NB4 (cell line): Measurements from ENCODE around the gene NKIRAS1.

ENCODE experiments used
- DNase-seq: peaks from one replicate; pipeline ENCODE4 v3.0.0; 2010; ENCODE audit warnings: low read depth
- H3K4me3 ChIP-seq: one replicate; pipeline ENCODE4 v1.5.1; 2011; ENCODE audit warnings: mild to moderate bottlenecking, low read depth, low read length, moderate library complexity
- CTCF ChIP-seq: IDR thresholded peaks from one replicate; pipeline ENCODE4 v1.5.1; 2012; ENCODE audit warnings: low read depth, low read length
- MAX ChIP-seq: IDR thresholded peaks from 2 replicates; pipeline ENCODE4 v1.6.1; 2011; ENCODE audit warnings: low read depth, low read length
- MYC ChIP-seq: IDR thresholded peaks from 2 replicates; pipeline ENCODE4 v1.6.1; 2011; ENCODE audit warnings: low read depth, low read length
- POLR2A ChIP-seq: IDR thresholded peaks from 2 replicates; pipeline ENCODE4 v1.6.1; 2011; ENCODE audit warnings: mild to moderate bottlenecking; ENCODE audit not compliant: insufficient read length; ENCODE audit errors: extremely low read depth

Gene NKIRAS1

GRCh38 chr3:23952646-23953045 lies 35.9 kb upstream of the NKIRAS1 start:
- H3K4me3 ChIP-seq, result no peak overlapping the region
- DNase-seq, result peak; percentile 44
- TF ChIP-seq CTCF, result no peak
- TF ChIP-seq MAX, result no peak
- TF ChIP-seq MYC, result no peak
- no peak for TF ChIP-seq POLR2A

- H3K4me3 ChIP-seq, result no peak overlapping the region
- DNase-seq, result no peak
- TF ChIP-seq MYC, result no peak
Observed at GRCh38 chr3:23950293-23950692, 33.5 kb upstream of the NKIRAS1 start.

- DNase-seq, result no peak
- TF ChIP-seq CTCF, result no peak
- no peak for TF ChIP-seq POLR2A
- TF ChIP-seq MAX, result no peak
- TF ChIP-seq MYC, result no peak
- H3K4me3 ChIP-seq, result no peak overlapping the region
Observed at GRCh38 chr3:23949784-23950183, 33.0 kb upstream of the NKIRAS1 start.

- TF ChIP-seq CTCF, result no peak
- TF ChIP-seq POLR2A, result no peak
- TF ChIP-seq MYC, result no peak
- no peak for TF ChIP-seq MAX
- H3K4me3 ChIP-seq, result no peak overlapping the region
- DNase-seq, result no peak
Observed at GRCh38 chr3:23948761-23949160, 32.0 kb upstream of the NKIRAS1 start.

- no peak for TF ChIP-seq CTCF
- TF ChIP-seq POLR2A, result peak; percentile 69
- DNase-seq, result peak; percentile 96
- peak overlapping the region; percentile 79 for H3K4me3 ChIP-seq
Observed at GRCh38 chr3:23945913-23946687, 29.3 kb upstream of the NKIRAS1 start.

- TF ChIP-seq POLR2A (no peak), CTCF (no peak), MAX (peak; percentile 97), MYC (peak; percentile 87; the same call in 1 of the 2 replicates)
- H3K4me3 ChIP-seq, result no peak overlapping the region
- DNase-seq, result no peak
Observed at GRCh38 chr3:23945663-23945912, 28.8 kb upstream of the NKIRAS1 start.
